ENCODE results near the gene AKAP14. TPM values are rescaled to one million over a fixed set of nuclear protein-coding genes. Genes with fewer than 3 reads are reported as not detected.

AKAP14 gene
- total and polyA plus RNA-seq, 4 donors: 7.2 to 10.4 (median 7.7) TPM

GRCh38 chrX:119870626-119871131 lies 25.0 kb upstream of the AKAP14 start:
- Histone ChIP-seq H3K27ac (ENCODE audit: low read depth in 1 of 2, low read length in 1 of 2) (peak overlapping the region; percentile 79 to 91), H3K4me1 (ENCODE audit: control insufficient read depth in 5 of 5, insufficient read depth in 5 of 5, low read length in 5 of 5) (peaks cover 0 to 8% (median 0%) of the 10 kb centered on the region in 5 donors), H3K9ac (ENCODE audit: insufficient read depth in 1 of 2, low read length in 2 of 2) (peak overlapping the region; percentile 66 to 78), H3K27me3 (ENCODE audit: control insufficient read depth in 3 of 3, insufficient read depth in 3 of 3, low read length in 2 of 3) (no peaks in the 10 kb centered on the region), H3K4me3 (peak overlapping the region; percentile 33), H3K9me3 (ENCODE audit: control insufficient read depth in 4 of 4, insufficient read depth in 3 of 4, low read length in 3 of 4) (peaks cover 0 to 6% (median 0%) of the 10 kb centered on the region in 4 donors), H3K36me3 (ENCODE audit: control insufficient read depth in 4 of 4, insufficient read depth in 4 of 4, low read length in 4 of 4) (peaks cover 0 to 3% (median 0%) of the 10 kb centered on the region in 4 donors)
- ATAC-seq (ENCODE audit: insufficient read depth, low FRiP score): no peak
- DNase-seq: peak; percentile 36 to 48 (median 47)
- TF ChIP-seq CTCF (IDR thresholded peaks at IDR 0.05; ENCODE audit: control extremely low read depth, extremely low read depth): no peak
- WGBS, 2 donors: 0 to 33% methylated on average over 25 of the region's 25 CpGs

GRCh38 chrX:119871245-119871598 lies 24.5 kb upstream of the AKAP14 start:
- H3K4me3 ChIP-seq: peak overlapping the region; percentile 33
- H3K36me3 ChIP-seq (ENCODE audit: control insufficient read depth in 4 of 4, insufficient read depth in 4 of 4, low read length in 4 of 4): peaks cover 0 to 3% (median 0%) of the 10 kb centered on the region in 4 donors
- WGBS, 2 donors: 0 to 35% methylated on average over 24 to 26 of the region's 26 CpGs
- DNase-seq (no peak), ATAC-seq (ENCODE audit: insufficient read depth, low FRiP score) (peak; percentile 16)
- no peaks in the 10 kb centered on the region for H3K27me3 ChIP-seq (ENCODE audit: control insufficient read depth in 3 of 3, insufficient read depth in 3 of 3, low read length in 2 of 3)
- H3K27ac ChIP-seq (ENCODE audit: low read depth in 1 of 2, low read length in 1 of 2): peak overlapping the region; percentile 79 to 91
- H3K4me1 ChIP-seq (ENCODE audit: control insufficient read depth in 5 of 5, insufficient read depth in 5 of 5, low read length in 5 of 5): peaks cover 0 to 8% (median 0%) of the 10 kb centered on the region in 5 donors
- TF ChIP-seq CTCF (IDR thresholded peaks at IDR 0.05; ENCODE audit: control extremely low read depth, extremely low read depth): no peak
- peaks cover 0 to 6% (median 0%) of the 10 kb centered on the region in 4 donors for H3K9me3 ChIP-seq (ENCODE audit: control insufficient read depth in 4 of 4, insufficient read depth in 3 of 4, low read length in 3 of 4)
- peak overlapping the region; percentile 78 to 81 for H3K9ac ChIP-seq (ENCODE audit: insufficient read depth in 1 of 2, low read length in 2 of 2)

- WGBS, 2 donors: 0 to 40% methylated on average over 54 to 62 of the region's 62 CpGs
- peak; percentile 85 to 92 (median 87) for DNase-seq
- Histone ChIP-seq H3K27me3 (ENCODE audit: control insufficient read depth in 3 of 3, insufficient read depth in 3 of 3, low read length in 2 of 3) (no peaks in the 10 kb centered on the region), H3K9ac (ENCODE audit: insufficient read depth in 1 of 2, low read length in 2 of 2) (peak within 1 kb of the TSS; percentile 78 to 81), H3K27ac (ENCODE audit: low read depth in 1 of 2, low read length in 1 of 2) (peak within 1 kb of the TSS; percentile 79 to 91), H3K4me3 (peak within 1 kb of the TSS; percentile 33), H3K36me3 (ENCODE audit: control insufficient read depth in 4 of 4, insufficient read depth in 4 of 4, low read length in 4 of 4) (peaks cover 0 to 3% (median 0%) of the 10 kb centered on the region in 4 donors), H3K4me1 (ENCODE audit: control insufficient read depth in 5 of 5, insufficient read depth in 5 of 5, low read length in 5 of 5) (peaks cover 0 to 8% (median 0%) of the 10 kb centered on the region in 5 donors), H3K9me3 (ENCODE audit: control insufficient read depth in 4 of 4, insufficient read depth in 3 of 4, low read length in 3 of 4) (peaks cover 0 to 6% (median 0%) of the 10 kb centered on the region in 4 donors)
- ATAC-seq (ENCODE audit: insufficient read depth, low FRiP score): peak; percentile 95
- no peak for TF ChIP-seq CTCF (IDR thresholded peaks at IDR 0.05; ENCODE audit: control extremely low read depth, extremely low read depth)
Observed at GRCh38 chrX:119871599-119872395, 23.9 kb upstream of the AKAP14 start, which contains the start of the genes NDUFA1 and RNF113A. TSS of gene NDUFA1 (plus strand) at chrX:119871832. CDS start at chrX:119871912, 80 bp downstream. TSS of gene RNF113A (minus strand) at chrX:119871733. CDS start at chrX:119871613, 120 bp downstream.
